ENCODE data around the gene LONP1. TPM values are rescaled to one million over a fixed set of nuclear protein-coding genes. Genes with fewer than 3 reads are reported as not detected.

The LONP1 gene
- total RNA-seq, 6 experiments from 2014 or later = 67.9 to 86.0 (median 72.9) TPM

- TF ChIP-seq CTCF (IDR thresholded peaks at IDR 0.05) = no peak
- Mint-ChIP-seq H3K4me1 (ENCODE audit: low read depth) (peaks cover 10% of the 10 kb centered on the region; the same call in 1 of the 2 replicates), H3K4me3 (no peak overlapping the region), H3K9me3 (no peaks in the 10 kb centered on the region), H3K27ac (no peak overlapping the region), H3K36me3 (ENCODE audit: low read depth) (peaks cover 29% of the 10 kb centered on the region), H3K27me3 (ENCODE audit: insufficient read depth) (peaks cover 23% of the 10 kb centered on the region)
- no peak for DNase-seq
These were observed 24.2 kb downstream of the LONP1 start for GRCh38 chr19:5695649-5696195.

- Mint-ChIP-seq H3K27ac (no peak overlapping the region), H3K4me1 (ENCODE audit: low read depth) (peaks cover 11% of the 10 kb centered on the region), H3K36me3 (ENCODE audit: low read depth) (peaks cover 34% of the 10 kb centered on the region), H3K9me3 (no peaks in the 10 kb centered on the region), H3K27me3 (ENCODE audit: insufficient read depth) (peaks cover 27% of the 10 kb centered on the region), H3K4me3 (no peak overlapping the region)
- no peak for DNase-seq
- no peak for TF ChIP-seq CTCF (IDR thresholded peaks at IDR 0.05)
These were observed 24.8 kb downstream of the LONP1 start for GRCh38 chr19:5694956-5695648.

GRCh38 chr19:5694167-5694955 lies 25.6 kb downstream of the LONP1 start:
- Mint-ChIP-seq H3K27ac (peak overlapping the region; percentile 26; the same call in 1 of the 2 replicates), H3K4me1 (ENCODE audit: low read depth) (peaks cover 16% of the 10 kb centered on the region), H3K4me3 (no peak overlapping the region), H3K27me3 (ENCODE audit: insufficient read depth) (peaks cover 27% of the 10 kb centered on the region), H3K9me3 (no peaks in the 10 kb centered on the region), H3K36me3 (ENCODE audit: low read depth) (peaks cover 34% of the 10 kb centered on the region)
- TF ChIP-seq CTCF (IDR thresholded peaks at IDR 0.05) = no peak
- DNase-seq = no peak

- Mint-ChIP-seq H3K27me3 (ENCODE audit: insufficient read depth) (peaks cover 24% of the 10 kb centered on the region), H3K36me3 (ENCODE audit: low read depth) (peaks cover 27% of the 10 kb centered on the region), H3K4me1 (ENCODE audit: low read depth) (peaks cover 16% of the 10 kb centered on the region), H3K9me3 (no peaks in the 10 kb centered on the region), H3K4me3 (peak overlapping the region; percentile 15; the same call in 1 of the 2 replicates), H3K27ac (no peak overlapping the region)
- no peak for DNase-seq
- TF ChIP-seq CTCF (IDR thresholded peaks at IDR 0.05) = no peak
These were observed 26.5 kb downstream of the LONP1 start for GRCh38 chr19:5693195-5694166.

GRCh38 chr19:5692723-5693194 lies 27.2 kb downstream of the LONP1 start:
- peak overlapping the region; percentile 99 for H3K4me3 Mint-ChIP-seq
- H3K27ac Mint-ChIP-seq = peak overlapping the region; percentile 69
- DNase-seq = no peak
- no peak for TF ChIP-seq CTCF (IDR thresholded peaks at IDR 0.05)
- H3K4me1 Mint-ChIP-seq (ENCODE audit: low read depth) = peaks cover 16% of the 10 kb centered on the region
- peaks cover 30% of the 10 kb centered on the region for H3K36me3 Mint-ChIP-seq (ENCODE audit: low read depth)
- no peaks in the 10 kb centered on the region for H3K9me3 Mint-ChIP-seq
- H3K27me3 Mint-ChIP-seq (ENCODE audit: insufficient read depth) = peaks cover 24% of the 10 kb centered on the region

Measured in HFFc6 (cell line).